GM10266 (cell line): ENCODE measurements around the gene ACTR3C.
"Not testable (repeated sequence)": the region's sequence is repeated elsewhere in the genome, so short reads cannot be mapped to it uniquely, and the experiment has no call there.

Experiments
- DNase-seq: peaks from one replicate; pipeline ENCODE4 v3.0.0; 2012; ENCODE audit errors: extremely low spot score
- CTCF ChIP-seq: IDR thresholded peaks from 2 replicates; pipeline ENCODE4 v1.5.1; 2012; ENCODE audit warnings: mild to moderate bottlenecking, low read depth; ENCODE audit not compliant: control insufficient read depth, insufficient read depth; ENCODE audit errors: missing control alignments

ACTR3C gene

GRCh38 chr7:150321788-150322113 is 1.6 kb downstream of the ACTR3C start:
- no peak for DNase-seq
- no peak for TF ChIP-seq CTCF

- DNase-seq, result no peak
- TF ChIP-seq CTCF, result no peak
These were observed 5.4 kb downstream of the ACTR3C start for GRCh38 chr7:150317748-150318444.

GRCh38 chr7:150316987-150317386 is 6.4 kb downstream of the ACTR3C start:
- DNase-seq, result not testable (repeated sequence)

GRCh38 chr7:150314639-150315239 is 8.6 kb downstream of the ACTR3C start:
- no peak for TF ChIP-seq CTCF
- DNase-seq, result no peak

GRCh38 chr7:150313870-150314269 is 9.5 kb downstream of the ACTR3C start:
- no peak for DNase-seq
- no peak for TF ChIP-seq CTCF

- no peak for TF ChIP-seq CTCF
These were observed 10.0 kb downstream of the ACTR3C start for GRCh38 chr7:150313367-150313809.

GRCh38 chr7:150312649-150313366 is 10.5 kb downstream of the ACTR3C start:
- not testable (repeated sequence) for DNase-seq

More at GRCh38 chr7:150313367-150313809, 10.0 kb downstream of the ACTR3C start:
- no peak for DNase-seq

- TF ChIP-seq CTCF, result no peak
- DNase-seq, result no peak
These were observed 11.6 kb downstream of the ACTR3C start for GRCh38 chr7:150311711-150312110.
